GM12875 (cell line): ENCODE data around the gene TNFRSF9.

Experiments
- H3K4me3 ChIP-seq: one replicate; pipeline ENCODE4 v1.5.1; 2011; ENCODE audit warnings: low read depth, low read length, control low read depth
- CTCF ChIP-seq: IDR thresholded peaks from 2 replicates; pipeline ENCODE4 v1.5.1; 2011; ENCODE audit warnings: low read depth, mild to moderate bottlenecking, control low read depth, inconsistent platforms, low read length, moderate library complexity, borderline replicate concordance; ENCODE audit not compliant: insufficient read depth

Gene TNFRSF9

GRCh38 chr1:7888248-7889081 lies 52.2 kb downstream of the TNFRSF9 start:
- no peak for TF ChIP-seq CTCF
- no peak overlapping the region for H3K4me3 ChIP-seq

GRCh38 chr1:7886405-7886745 lies 54.3 kb downstream of the TNFRSF9 start:
- no peak overlapping the region for H3K4me3 ChIP-seq
- TF ChIP-seq CTCF, result no peak

DNA sequence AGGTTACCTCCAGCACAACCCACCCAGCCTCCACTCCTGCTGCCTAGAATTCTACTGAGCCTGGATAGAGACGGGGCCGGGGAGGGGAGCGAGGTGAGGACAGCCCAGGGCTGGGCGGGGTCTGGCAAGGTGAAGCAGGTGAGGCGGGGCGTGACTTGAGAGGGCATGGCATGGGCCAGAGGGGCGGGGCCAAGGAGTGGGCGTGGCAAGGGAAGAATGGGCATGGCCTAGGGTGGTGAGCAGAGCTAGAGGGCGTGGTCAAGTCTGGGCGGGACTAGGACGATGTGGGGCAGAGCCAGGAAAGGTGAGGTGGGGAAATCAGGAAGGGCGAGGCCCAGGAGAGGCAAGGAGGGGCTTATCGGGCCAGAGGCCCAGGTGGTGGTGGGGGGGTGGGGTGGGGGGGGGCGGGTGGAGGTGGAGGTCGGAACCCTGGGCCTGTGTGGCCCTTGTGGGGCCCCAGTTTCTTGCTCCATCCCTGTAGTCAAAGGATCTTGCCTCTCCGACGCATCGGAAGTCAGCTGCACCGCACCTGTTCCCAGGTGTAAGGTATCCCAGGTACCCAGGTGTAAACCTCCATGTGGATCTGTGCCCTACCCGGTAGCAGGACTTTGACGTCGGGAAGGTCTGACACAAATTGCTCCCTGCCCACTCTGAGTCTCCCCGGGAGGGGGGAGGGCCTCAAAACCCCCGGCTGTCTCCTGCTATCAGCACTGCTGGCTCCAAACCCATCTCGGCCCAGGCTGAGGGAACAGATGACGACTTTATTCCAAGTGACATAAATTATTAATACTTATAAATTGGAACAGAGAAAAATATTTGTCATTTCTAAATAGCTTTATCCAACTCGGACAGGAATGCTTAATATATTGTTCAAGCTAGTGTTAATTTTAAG lies 54.9 kb downstream of the TNFRSF9 start:
- no peak for TF ChIP-seq CTCF
- no peak overlapping the region for H3K4me3 ChIP-seq

DNA sequence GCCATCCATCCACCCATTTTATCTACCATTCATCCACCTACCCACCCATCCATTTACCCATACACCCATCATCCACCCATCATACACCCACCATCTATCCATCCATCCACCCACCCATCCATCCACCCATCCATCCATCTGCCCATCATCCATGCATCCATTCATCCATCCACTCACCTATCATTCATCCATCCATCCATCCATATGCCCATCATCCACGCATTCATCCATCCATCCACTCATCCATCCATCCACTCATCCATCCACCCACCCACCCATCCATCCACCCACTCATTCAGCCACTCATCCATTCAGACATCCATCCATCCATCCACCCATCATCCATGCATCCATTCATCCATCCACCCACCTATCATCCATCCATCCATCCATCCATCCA lies 55.9 kb downstream of the TNFRSF9 start:
- no peak for TF ChIP-seq CTCF
- no peak overlapping the region for H3K4me3 ChIP-seq

DNA sequence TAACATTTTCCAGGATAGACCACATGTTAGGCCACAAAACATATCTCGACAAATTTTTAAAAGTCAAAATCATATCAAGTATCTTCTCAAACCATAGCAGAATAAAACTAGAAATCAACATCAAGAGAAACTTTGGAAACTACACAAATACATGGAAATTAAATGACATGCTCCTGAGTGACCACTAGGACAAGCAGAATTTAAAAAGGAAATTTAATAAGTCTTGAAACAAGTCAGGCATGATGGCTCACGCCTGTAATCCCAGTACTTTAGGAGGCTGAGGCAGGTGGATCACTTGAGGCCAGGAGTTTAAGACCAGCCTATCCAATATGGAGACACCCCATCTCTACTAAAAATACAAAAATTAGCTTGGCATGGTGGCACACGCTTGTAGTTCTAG lies 61.4 kb downstream of the TNFRSF9 start:
- H3K4me3 ChIP-seq, result no peak overlapping the region
- no peak for TF ChIP-seq CTCF

- TF ChIP-seq CTCF, result no peak
- H3K4me3 ChIP-seq, result no peak overlapping the region
Observed at GRCh38 chr1:7878027-7878426, 62.6 kb downstream of the TNFRSF9 start.
